K562 (cell line): Measurements from ENCODE around the gene HAUS7. TPM values are rescaled to one million over a fixed set of nuclear protein-coding genes. Genes with fewer than 3 reads are reported as not detected.

Experiments used
- ETV6 ChIP-seq, 3 experiments: fragments of 150-350 bp in 1 of 3; sonication (generic) in 1 of 3; formaldehyde crosslinking in 1 of 3; IDR thresholded peaks; 2 replicates each; pipeline versions ENCODE4 v1.6.1 to v1.8.0; 2014 to 2022; ENCODE audit warnings: borderline replicate concordance in 2 of 3, low read depth in 2 of 3, antibody characterized with exemption in 1 of 3, low read length in 1 of 3, mild to moderate bottlenecking in 1 of 3, missing genetic modification reagents in 1 of 3
- EZH2 ChIP-seq: IDR thresholded peaks from 2 replicates; pipeline ENCODE4 v1.6.1; 2012; ENCODE audit warnings: low read depth, mild to moderate bottlenecking, inconsistent platforms, low read length, borderline replicate concordance
- MYC ChIP-seq, 2 experiments: fragments of 250-450 bp in 1 of 2; sonication (Bioruptor Pico) in 1 of 2; IDR thresholded peaks; 2 replicates each; pipeline versions ENCODE4 v1.5.1 to v1.6.1; 2012 to 2021; ENCODE audit warnings: low read depth in 2 of 2, borderline replicate concordance in 1 of 2, improper control_type of control experiment in 1 of 2, low read length in 1 of 2, mild to moderate bottlenecking in 1 of 2, moderate library complexity in 1 of 2
- NFIX ChIP-seq: fragments of 250-450 bp; sonication (Bioruptor Pico); IDR thresholded peaks from 2 replicates; pipeline ENCODE4 v1.4.0; 2020; ENCODE audit warnings: low read depth, mild to moderate bottlenecking, moderate library complexity
- SRSF9 ChIP-seq: fragments of 200-400 bp; formaldehyde crosslinking; IDR thresholded peaks from 2 replicates; pipeline ENCODE4 v1.6.1; 2017; ENCODE audit warnings: low read depth, low read length, borderline replicate concordance
- TARDBP ChIP-seq: fragments of 450-650 bp; IDR thresholded peaks from 2 replicates; pipeline ENCODE4 v1.6.1; 2016
- ZNF143 ChIP-seq: sonication (generic); formaldehyde crosslinking; IDR thresholded peaks from 2 replicates; pipeline ENCODE4 v1.9.0; 2022; ENCODE audit warnings: mild to moderate bottlenecking, missing genetic modification reagents
- ZNF184 ChIP-seq: sonication (generic); formaldehyde crosslinking; IDR thresholded peaks from 2 replicates; pipeline ENCODE4 v1.5.0; 2020; ENCODE audit warnings: missing genetic modification reagents
- polyA plus RNA-seq, 8 experiments: library from polyadenylated mRNA; depleted of rRNA in 4 of 8; stranded (reverse) in 5 of 8; unstranded in 3 of 8; fragments of >200 nt; fragmentation: Nextera tagmentation in 2 of 8; fragmentation: Illumina TruSeq in 1 of 8; extraction: Ambion mirVana in 2 of 8; extraction: Trizol in 1 of 8; gene quantifications; 2 replicates each; pipeline versions ENCODE4 v1.2.1 to v1.2.3, GENCODE V29; 2011 to 2014; ENCODE audit warnings: inconsistent platforms in 1 of 8, missing spikeins in 1 of 8
- total RNA-seq, 7 experiments: library from RNA; depleted of rRNA in 6 of 7; stranded (reverse); fragments of >200 nt in 6 of 7; fragmentation: Illumina TruSeq in 2 of 7; extraction: Trizol in 2 of 7; gene quantifications; 2 replicates each; pipeline versions ENCODE4 v1.2.1 to v1.2.3, GENCODE V29; 2011 to 2021; ENCODE audit warnings: low replicate concordance in 1 of 7
- TF ChIP-seq, protein P1 (sequence below): fragments of 450-650 bp; IDR thresholded peaks from 2 replicates; pipeline ENCODE4 v1.6.1; 2016; ENCODE audit warnings: low read depth
- TF ChIP-seq, protein P2 (sequence below): sonication (generic); formaldehyde crosslinking; IDR thresholded peaks from 2 replicates; pipeline ENCODE4 v1.9.0; 2022; ENCODE audit warnings: mild to moderate bottlenecking, missing genetic modification reagents
- TF ChIP-seq, protein P3 (sequence below): sonication (generic); formaldehyde crosslinking; IDR thresholded peaks from 2 replicates; pipeline ENCODE4 v1.8.0; 2023; ENCODE audit warnings: mild to moderate bottlenecking, missing genetic modification reagents

Gene HAUS7
- total and polyA plus RNA-seq, 9 of the 15 experiments (the other 6 are each of a cell fraction or from before 2014, with no cell fraction given), result 10.0 to 94.9 (median 48.8) TPM

DNA sequence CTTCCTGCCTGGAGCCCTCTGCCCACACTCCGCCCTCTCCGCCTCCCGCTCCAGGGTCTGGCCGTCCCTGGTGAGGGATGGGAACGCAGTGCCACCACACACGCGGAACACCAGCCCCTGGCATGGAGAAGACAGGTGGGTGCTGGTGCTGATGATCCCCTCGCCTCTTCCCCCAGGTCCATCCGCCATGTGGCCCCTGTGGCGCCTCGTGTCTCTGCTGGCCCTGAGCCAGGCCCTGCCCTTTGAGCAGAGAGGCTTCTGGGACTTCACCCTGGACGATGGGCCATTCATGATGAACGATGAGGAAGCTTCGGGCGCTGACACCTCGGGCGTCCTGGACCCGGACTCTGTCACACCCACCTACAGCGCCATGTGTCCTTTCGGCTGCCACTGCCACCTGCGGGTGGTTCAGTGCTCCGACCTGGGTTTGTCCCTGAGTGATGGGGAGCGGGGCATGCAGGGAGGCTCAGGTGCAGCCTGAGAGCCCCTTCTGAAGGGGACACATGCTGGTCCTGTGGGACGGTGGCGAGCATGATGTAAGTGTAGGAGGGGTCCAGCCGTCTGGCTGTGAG lies 34.2 kb upstream of the HAUS7 start (continued):
- TF ChIP-seq, protein P1, sequence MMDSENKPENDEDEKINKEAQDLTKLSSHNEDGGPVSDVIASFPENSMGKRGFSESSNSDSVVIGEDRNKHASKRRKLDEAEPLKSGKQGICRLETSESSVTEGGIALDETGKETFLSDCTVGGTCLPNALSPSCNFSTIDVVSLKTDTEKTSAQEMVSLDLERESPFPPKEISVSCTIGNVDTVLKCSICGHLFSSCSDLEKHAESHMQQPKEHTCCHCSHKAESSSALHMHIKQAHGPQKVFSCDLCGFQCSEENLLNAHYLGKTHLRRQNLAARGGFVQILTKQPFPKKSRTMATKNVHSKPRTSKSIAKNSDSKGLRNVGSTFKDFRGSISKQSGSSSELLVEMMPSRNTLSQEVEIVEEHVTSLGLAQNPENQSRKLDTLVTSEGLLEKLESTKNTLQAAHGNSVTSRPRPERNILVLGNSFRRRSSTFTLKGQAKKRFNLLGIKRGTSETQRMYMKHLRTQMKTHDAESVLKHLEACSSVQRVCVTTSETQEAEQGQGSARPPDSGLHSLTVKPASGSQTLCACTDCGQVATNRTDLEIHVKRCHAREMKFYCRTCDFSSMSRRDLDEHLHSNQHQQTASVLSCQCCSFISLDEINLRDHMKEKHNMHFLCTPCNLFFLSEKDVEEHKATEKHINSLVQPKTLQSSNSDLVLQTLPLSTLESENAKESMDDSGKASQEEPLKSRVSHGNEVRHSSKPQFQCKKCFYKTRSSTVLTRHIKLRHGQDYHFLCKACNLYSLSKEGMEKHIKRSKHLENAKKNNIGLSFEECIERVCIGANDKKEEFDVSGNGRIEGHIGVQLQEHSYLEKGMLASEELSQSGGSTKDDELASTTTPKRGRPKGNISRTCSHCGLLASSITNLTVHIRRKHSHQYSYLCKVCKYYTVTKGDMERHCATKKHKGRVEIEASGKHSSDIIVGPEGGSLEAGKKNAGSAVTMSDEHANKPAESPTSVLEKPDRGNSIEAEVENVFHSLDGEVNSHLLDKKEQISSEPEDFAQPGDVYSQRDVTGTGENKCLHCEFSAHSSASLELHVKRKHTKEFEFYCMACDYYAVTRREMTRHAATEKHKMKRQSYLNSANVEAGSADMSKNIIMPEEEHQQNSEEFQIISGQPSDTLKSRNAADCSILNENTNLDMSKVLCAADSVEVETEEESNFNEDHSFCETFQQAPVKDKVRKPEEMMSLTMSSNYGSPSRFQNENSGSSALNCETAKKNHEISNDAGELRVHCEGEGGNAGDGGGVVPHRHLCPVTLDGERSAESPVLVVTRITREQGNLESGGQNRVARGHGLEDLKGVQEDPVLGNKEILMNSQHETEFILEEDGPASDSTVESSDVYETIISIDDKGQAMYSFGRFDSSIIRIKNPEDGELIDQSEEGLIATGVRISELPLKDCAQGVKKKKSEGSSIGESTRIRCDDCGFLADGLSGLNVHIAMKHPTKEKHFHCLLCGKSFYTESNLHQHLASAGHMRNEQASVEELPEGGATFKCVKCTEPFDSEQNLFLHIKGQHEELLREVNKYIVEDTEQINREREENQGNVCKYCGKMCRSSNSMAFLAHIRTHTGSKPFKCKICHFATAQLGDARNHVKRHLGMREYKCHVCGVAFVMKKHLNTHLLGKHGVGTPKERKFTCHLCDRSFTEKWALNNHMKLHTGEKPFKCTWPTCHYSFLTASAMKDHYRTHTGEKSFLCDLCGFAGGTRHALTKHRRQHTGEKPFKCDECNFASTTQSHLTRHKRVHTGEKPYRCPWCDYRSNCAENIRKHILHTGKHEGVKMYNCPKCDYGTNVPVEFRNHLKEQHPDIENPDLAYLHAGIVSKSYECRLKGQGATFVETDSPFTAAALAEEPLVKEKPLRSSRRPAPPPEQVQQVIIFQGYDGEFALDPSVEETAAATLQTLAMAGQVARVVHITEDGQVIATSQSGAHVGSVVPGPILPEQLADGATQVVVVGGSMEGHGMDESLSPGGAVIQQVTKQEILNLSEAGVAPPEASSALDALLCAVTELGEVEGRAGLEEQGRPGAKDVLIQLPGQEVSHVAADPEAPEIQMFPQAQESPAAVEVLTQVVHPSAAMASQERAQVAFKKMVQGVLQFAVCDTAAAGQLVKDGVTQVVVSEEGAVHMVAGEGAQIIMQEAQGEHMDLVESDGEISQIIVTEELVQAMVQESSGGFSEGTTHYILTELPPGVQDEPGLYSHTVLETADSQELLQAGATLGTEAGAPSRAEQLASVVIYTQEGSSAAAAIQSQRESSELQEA, result no peak
- TF ChIP-seq NFIX (CRISPR knock-in tag), result no peak
- TF ChIP-seq ZNF143, result peak; percentile 44; the same call in 1 of the 2 replicates
- no peak for TF ChIP-seq EZH2
- TF ChIP-seq, protein P2, sequence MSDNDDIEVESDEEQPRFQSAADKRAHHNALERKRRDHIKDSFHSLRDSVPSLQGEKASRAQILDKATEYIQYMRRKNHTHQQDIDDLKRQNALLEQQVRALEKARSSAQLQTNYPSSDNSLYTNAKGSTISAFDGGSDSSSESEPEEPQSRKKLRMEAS, result peak; percentile 67
- no peak for TF ChIP-seq SRSF9
- no peak for TF ChIP-seq ZNF184 (CRISPR knock-in tag)
- no peak for TF ChIP-seq TARDBP
- TF ChIP-seq ETV6 (IDR thresholded peaks at IDR 0.05; ENCODE audit: borderline replicate concordance in 1 of 2, low read depth in 2 of 2, low read length in 1 of 2), result no peak
- TF ChIP-seq ETV6 (CRISPR knock-in tag; IDR thresholded peaks at IDR 0.05; ENCODE audit: borderline replicate concordance), result no peak
- TF ChIP-seq, protein P3, sequence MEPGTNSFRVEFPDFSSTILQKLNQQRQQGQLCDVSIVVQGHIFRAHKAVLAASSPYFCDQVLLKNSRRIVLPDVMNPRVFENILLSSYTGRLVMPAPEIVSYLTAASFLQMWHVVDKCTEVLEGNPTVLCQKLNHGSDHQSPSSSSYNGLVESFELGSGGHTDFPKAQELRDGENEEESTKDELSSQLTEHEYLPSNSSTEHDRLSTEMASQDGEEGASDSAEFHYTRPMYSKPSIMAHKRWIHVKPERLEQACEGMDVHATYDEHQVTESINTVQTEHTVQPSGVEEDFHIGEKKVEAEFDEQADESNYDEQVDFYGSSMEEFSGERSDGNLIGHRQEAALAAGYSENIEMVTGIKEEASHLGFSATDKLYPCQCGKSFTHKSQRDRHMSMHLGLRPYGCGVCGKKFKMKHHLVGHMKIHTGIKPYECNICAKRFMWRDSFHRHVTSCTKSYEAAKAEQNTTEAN, result no peak
- 0 out of 2 replicates have a peak, but pooled peaks have one; percentile 29 for TF ChIP-seq MYC (IDR thresholded peaks at IDR 0.05; ENCODE audit: low read depth, low read length)
- TF ChIP-seq MYC (CRISPR knock-in tag; IDR thresholded peaks at IDR 0.05; ENCODE audit: borderline replicate concordance, low read depth), result no peak
